HepG2 (cell line): ENCODE measurements around the gene SURF6. TPM values are rescaled to one million over a fixed set of nuclear protein-coding genes. Genes with fewer than 3 reads are reported as not detected.

ENCODE experiments used
- CENPT ChIP-seq: sonication (generic); formaldehyde crosslinking; IDR thresholded peaks from 2 replicates; pipeline ENCODE4 v1.8.0; 2022; ENCODE audit warnings: low read depth, mild to moderate bottlenecking, moderate library complexity, missing genetic modification reagents
- HDAC1 ChIP-seq: sonication (generic); formaldehyde crosslinking; IDR thresholded peaks from 2 replicates; pipeline ENCODE4 v1.5.1; 2020; ENCODE audit warnings: mild to moderate bottlenecking, missing genetic modification reagents
- IKZF5 ChIP-seq: IDR thresholded peaks from 2 replicates; pipeline ENCODE4 v1.6.1; 2018; ENCODE audit warnings: missing genetic modification reagents, mild to moderate bottlenecking, missing compliant biosample characterization
- ISX ChIP-seq: sonication (generic); formaldehyde crosslinking; conservative IDR thresholded peaks from 2 replicates; pipeline ENCODE4 v1.5.0; 2020; ENCODE audit warnings: missing genetic modification reagents
- KMT2A ChIP-seq: sonication (generic); formaldehyde crosslinking; IDR thresholded peaks from 2 replicates; pipeline ENCODE4 v1.4.0; 2020; ENCODE audit warnings: missing genetic modification reagents
- NR2F6 ChIP-seq, 2 experiments: IDR thresholded peaks; 2 replicates each; pipeline ENCODE4 v1.6.1; 2016; ENCODE audit warnings: antibody characterized with exemption in 1 of 2, mild to moderate bottlenecking in 1 of 2
- PAXIP1 ChIP-seq: sonication (generic); formaldehyde crosslinking; conservative IDR thresholded peaks from 2 replicates; pipeline ENCODE4 v1.4.0; 2020; ENCODE audit warnings: mild to moderate bottlenecking, missing genetic modification reagents, moderate library complexity
- PHF8 ChIP-seq: sonication (generic); formaldehyde crosslinking; IDR thresholded peaks from 2 replicates; pipeline ENCODE4 v1.5.0; 2020; ENCODE audit warnings: missing genetic modification reagents
- ZBTB7A ChIP-seq: sonication (generic); formaldehyde crosslinking; IDR thresholded peaks from 2 replicates; pipeline ENCODE4 v1.8.0; 2022; ENCODE audit warnings: mild to moderate bottlenecking, missing genetic modification reagents
- ZNF274 ChIP-seq: sonication (generic); formaldehyde crosslinking; IDR thresholded peaks from 2 replicates; pipeline ENCODE4 v1.5.1; 2020; ENCODE audit warnings: mild to moderate bottlenecking, missing genetic modification reagents
- ZNF501 ChIP-seq: sonication (generic); formaldehyde crosslinking; IDR thresholded peaks from 2 replicates; pipeline ENCODE4 v1.5.1; 2020; ENCODE audit warnings: mild to moderate bottlenecking, moderate library complexity, missing genetic modification reagents
- ZNF513 ChIP-seq: sonication (generic); formaldehyde crosslinking; conservative IDR thresholded peaks from 2 replicates; pipeline ENCODE4 v1.5.0; 2020; ENCODE audit warnings: missing genetic modification reagents
- ZNF709 ChIP-seq: sonication (generic); formaldehyde crosslinking; IDR thresholded peaks from 2 replicates; pipeline ENCODE4 v1.5.0; 2020; ENCODE audit warnings: mild to moderate bottlenecking, missing genetic modification reagents
- polyA plus RNA-seq, 8 experiments: library from polyadenylated mRNA; depleted of rRNA in 3 of 8; stranded (reverse) in 7 of 8; unstranded in 1 of 8; fragments of >200 nt; fragmentation: Illumina TruSeq in 4 of 8; extraction: Trizol in 4 of 8; gene quantifications; 2 replicates each; pipeline versions ENCODE4 v1.2.1 to v1.2.3, GENCODE V29; 2011 to 2016; ENCODE audit warnings: low read depth in 4 of 8, missing spikeins in 1 of 8, mixed read lengths in 1 of 8; ENCODE audit not compliant: insufficient read depth in 1 of 8
- total RNA-seq, 5 experiments: library from RNA; depleted of rRNA; stranded (reverse); fragments of >200 nt; fragmentation: Illumina TruSeq; extraction: Trizol; gene quantifications; 2 replicates each; pipeline ENCODE4 v1.2.3, GENCODE V29; 2016; ENCODE audit warnings: low read depth in 1 of 5
- TF ChIP-seq, protein P1 (sequence below), 2 experiments: IDR thresholded peaks; 2 replicates each; pipeline ENCODE4 v1.6.1; 2011 to 2012; ENCODE audit warnings: low read length in 2 of 2, borderline replicate concordance in 1 of 2, low read depth in 1 of 2, mild to moderate bottlenecking in 1 of 2, moderate library complexity in 1 of 2
- TF ChIP-seq, protein P2 (sequence below): sonication (generic); IDR thresholded peaks from 2 replicates; pipeline ENCODE4 v1.6.1; 2016; ENCODE audit warnings: low read depth, borderline replicate concordance
- TF ChIP-seq, protein P3 (sequence below): sonication (generic); formaldehyde crosslinking; IDR thresholded peaks from 2 replicates; pipeline ENCODE4 v1.4.0; 2020; ENCODE audit warnings: missing genetic modification reagents

The SURF6 gene
- total and polyA plus RNA-seq, 2 of the 13 experiments (the other 11 are each of a cell fraction or from before 2014, with no cell fraction given) = 5.9 to 14.7 TPM

GRCh38 chr9:133375116-133375723 is 39.2 kb upstream of the SURF6 start (continued):
- TF ChIP-seq, protein P1, sequence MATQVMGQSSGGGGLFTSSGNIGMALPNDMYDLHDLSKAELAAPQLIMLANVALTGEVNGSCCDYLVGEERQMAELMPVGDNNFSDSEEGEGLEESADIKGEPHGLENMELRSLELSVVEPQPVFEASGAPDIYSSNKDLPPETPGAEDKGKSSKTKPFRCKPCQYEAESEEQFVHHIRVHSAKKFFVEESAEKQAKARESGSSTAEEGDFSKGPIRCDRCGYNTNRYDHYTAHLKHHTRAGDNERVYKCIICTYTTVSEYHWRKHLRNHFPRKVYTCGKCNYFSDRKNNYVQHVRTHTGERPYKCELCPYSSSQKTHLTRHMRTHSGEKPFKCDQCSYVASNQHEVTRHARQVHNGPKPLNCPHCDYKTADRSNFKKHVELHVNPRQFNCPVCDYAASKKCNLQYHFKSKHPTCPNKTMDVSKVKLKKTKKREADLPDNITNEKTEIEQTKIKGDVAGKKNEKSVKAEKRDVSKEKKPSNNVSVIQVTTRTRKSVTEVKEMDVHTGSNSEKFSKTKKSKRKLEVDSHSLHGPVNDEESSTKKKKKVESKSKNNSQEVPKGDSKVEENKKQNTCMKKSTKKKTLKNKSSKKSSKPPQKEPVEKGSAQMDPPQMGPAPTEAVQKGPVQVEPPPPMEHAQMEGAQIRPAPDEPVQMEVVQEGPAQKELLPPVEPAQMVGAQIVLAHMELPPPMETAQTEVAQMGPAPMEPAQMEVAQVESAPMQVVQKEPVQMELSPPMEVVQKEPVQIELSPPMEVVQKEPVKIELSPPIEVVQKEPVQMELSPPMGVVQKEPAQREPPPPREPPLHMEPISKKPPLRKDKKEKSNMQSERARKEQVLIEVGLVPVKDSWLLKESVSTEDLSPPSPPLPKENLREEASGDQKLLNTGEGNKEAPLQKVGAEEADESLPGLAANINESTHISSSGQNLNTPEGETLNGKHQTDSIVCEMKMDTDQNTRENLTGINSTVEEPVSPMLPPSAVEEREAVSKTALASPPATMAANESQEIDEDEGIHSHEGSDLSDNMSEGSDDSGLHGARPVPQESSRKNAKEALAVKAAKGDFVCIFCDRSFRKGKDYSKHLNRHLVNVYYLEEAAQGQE (IDR thresholded peaks at IDR 0.05; ENCODE audit: borderline replicate concordance in 1 of 2, low read depth in 1 of 2, low read length in 2 of 2) = 0 out of 4 replicates have a peak, but pooled peaks of 1 of the 2 experiments have one; percentile 30
- TF ChIP-seq NR2F6 (IDR thresholded peaks at IDR 0.05) (no peak), NR2F6 (CRISPR knock-in tag; IDR thresholded peaks at IDR 0.05) (0 out of 2 replicates have a peak, but pooled peaks have one; percentile 9), ZBTB7A (CRISPR knock-in tag) (peak; percentile 42; the same call in 1 of the 2 replicates), PHF8 (CRISPR knock-in tag) (peak; percentile 24), CENPT (CRISPR knock-in tag) (no peak), KMT2A (peak; percentile 26; the same call in 1 of the 2 replicates), HDAC1 (CRISPR knock-in tag) (peak; percentile 50; the same call in 1 of the 2 replicates), ZNF274 (peak; percentile 42; the same call in 1 of the 2 replicates), ZNF709 (CRISPR knock-in tag) (no peak), PAXIP1 (peak; percentile 68), ISX (CRISPR knock-in tag) (peak; percentile 50; the same call in 1 of the 2 replicates), IKZF5 (CRISPR knock-in tag) (0 out of 2 replicates have a peak, but pooled peaks have one; percentile 20), ZNF513 (CRISPR knock-in tag) (no peak), ZNF501 (peak; percentile 28; the same call in 1 of the 2 replicates)
- TF ChIP-seq, protein P2, sequence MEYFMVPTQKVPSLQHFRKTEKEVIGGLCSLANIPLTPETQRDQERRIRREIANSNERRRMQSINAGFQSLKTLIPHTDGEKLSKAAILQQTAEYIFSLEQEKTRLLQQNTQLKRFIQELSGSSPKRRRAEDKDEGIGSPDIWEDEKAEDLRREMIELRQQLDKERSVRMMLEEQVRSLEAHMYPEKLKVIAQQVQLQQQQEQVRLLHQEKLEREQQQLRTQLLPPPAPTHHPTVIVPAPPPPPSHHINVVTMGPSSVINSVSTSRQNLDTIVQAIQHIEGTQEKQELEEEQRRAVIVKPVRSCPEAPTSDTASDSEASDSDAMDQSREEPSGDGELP = peak; percentile 63; the same call in 1 of the 2 replicates
- TF ChIP-seq, protein P3, sequence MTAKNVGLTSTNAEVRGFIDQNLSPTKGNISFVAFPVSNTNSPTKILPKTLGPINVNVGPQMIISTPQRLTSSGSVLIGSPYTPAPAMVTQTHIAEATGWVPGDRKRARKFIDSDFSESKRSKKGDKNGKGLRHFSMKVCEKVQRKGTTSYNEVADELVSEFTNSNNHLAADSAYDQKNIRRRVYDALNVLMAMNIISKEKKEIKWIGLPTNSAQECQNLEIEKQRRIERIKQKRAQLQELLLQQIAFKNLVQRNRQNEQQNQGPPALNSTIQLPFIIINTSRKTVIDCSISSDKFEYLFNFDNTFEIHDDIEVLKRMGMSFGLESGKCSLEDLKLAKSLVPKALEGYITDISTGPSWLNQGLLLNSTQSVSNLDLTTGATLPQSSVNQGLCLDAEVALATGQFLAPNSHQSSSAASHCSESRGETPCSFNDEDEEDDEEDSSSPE (CRISPR knock-in tag) = 0 out of 2 replicates have a peak, but pooled peaks have one; percentile 2
